ENCODE measurements around the gene HSPB6.

HSPB6 gene

GRCh38 chr19:35717665-35718344 is 39.0 kb downstream of the HSPB6 start, which contains the start of gene KMT2B:
Gene KMT2B (plus strand): TSS chr19:35718003. CDS start chr19:35718019, 16 bp downstream.
- DNase-seq (ENCODE audit: low read depth in 1 of 2, low spot score in 1 of 2), result peak; percentile 84 to 94
- no peak for TF ChIP-seq JUND (IDR thresholded peaks at IDR 0.05; ENCODE audit: low read depth)
- in situ Hi-C loops (cut with HindIII; ENCODE audit: low pct_unique_long_range_greater_than_20kb, low sequenced_read_pairs), result no loop called here

DNA sequence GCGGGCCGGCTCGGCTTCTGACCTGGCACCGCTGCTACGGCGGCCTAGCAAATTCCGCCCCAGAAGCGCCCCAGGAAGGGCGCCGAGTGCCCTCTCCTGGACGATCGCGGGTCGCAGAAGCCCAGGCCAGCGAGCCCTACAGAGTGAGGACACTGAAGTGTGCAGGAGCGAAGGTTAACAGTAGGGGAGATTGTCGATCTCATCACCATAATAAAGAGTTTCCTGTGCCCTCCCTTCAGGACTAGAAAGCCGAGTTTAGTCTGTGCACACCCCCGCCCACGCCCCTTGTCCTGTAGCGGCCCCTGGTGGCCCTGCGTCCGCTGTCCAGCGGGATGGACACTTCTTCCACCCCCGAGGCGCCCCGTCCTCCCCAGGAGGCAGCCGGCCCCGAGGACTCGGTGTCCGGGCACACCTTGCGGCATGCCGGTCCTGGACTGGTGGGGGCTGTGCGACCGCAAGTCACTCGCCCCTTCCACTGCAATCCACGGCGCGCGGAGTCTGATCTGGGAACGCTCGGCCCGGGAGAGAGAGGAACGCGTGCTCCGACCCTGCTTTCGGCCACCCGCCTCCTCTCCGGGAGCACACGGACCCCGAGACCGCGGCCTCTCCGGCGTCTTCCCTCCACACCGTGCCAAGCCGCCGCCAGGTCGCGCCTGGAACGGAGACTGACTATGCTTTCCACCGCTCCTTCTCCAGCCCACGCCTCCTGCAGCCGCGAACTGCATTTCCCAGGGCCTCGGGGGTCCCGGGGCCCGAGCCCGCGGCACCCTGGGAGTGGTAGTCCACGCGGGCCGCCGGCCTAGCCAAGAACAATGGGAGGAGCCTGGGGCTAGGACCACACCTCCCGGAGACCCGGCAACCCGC is 39.8 kb downstream of the HSPB6 start:
- no peak for TF ChIP-seq JUND (IDR thresholded peaks at IDR 0.05; ENCODE audit: low read depth)
- DNase-seq (ENCODE audit: low read depth in 1 of 2, low spot score in 1 of 2), result peak; percentile 84 to 95
- in situ Hi-C loops (cut with HindIII; ENCODE audit: low pct_unique_long_range_greater_than_20kb, low sequenced_read_pairs), result no loop called here

GRCh38 chr19:35715981-35716800 is 40.6 kb downstream of the HSPB6 start:
- in situ Hi-C loops (cut with HindIII; ENCODE audit: low pct_unique_long_range_greater_than_20kb, low sequenced_read_pairs), result no loop called here
- no peak for DNase-seq (ENCODE audit: low read depth in 1 of 2, low spot score in 1 of 2)
- TF ChIP-seq JUND (IDR thresholded peaks at IDR 0.05; ENCODE audit: low read depth), result no peak

DNA sequence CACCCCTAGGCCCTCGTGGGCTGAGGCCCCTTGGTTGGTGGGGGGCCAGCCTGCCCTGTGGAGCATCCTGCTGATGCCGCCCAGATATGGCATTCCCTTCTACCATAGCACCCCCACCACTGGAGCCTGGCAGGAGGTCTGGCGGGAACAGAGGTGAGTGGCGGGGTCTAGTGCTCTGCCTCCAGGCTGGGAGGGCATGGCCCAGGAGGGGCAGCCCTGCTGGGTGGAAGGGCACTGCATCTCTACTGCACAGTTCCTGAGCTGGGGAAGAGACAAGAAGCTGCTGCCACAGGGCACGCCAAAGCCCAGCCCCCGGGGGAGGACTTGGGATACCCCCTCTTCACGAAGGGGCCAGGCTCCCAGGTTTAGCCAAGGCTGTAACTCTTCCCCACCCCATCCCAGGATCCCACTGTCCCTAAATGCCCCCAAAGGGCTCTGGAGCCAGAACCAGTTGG is 41.4 kb downstream of the HSPB6 start:
- in situ Hi-C loops (cut with HindIII; ENCODE audit: low pct_unique_long_range_greater_than_20kb, low sequenced_read_pairs), result no loop called here
- no peak for TF ChIP-seq JUND (IDR thresholded peaks at IDR 0.05; ENCODE audit: low read depth)
- DNase-seq (ENCODE audit: low read depth in 1 of 2, low spot score in 1 of 2), result no peak

- DNase-seq (ENCODE audit: low read depth in 1 of 2, low spot score in 1 of 2), result no peak
- in situ Hi-C loops (cut with HindIII; ENCODE audit: low pct_unique_long_range_greater_than_20kb, low sequenced_read_pairs), result no loop called here
- no peak for TF ChIP-seq JUND (IDR thresholded peaks at IDR 0.05; ENCODE audit: low read depth)
Observed at GRCh38 chr19:35714601-35715354, 42.1 kb downstream of the HSPB6 start.

DNA sequence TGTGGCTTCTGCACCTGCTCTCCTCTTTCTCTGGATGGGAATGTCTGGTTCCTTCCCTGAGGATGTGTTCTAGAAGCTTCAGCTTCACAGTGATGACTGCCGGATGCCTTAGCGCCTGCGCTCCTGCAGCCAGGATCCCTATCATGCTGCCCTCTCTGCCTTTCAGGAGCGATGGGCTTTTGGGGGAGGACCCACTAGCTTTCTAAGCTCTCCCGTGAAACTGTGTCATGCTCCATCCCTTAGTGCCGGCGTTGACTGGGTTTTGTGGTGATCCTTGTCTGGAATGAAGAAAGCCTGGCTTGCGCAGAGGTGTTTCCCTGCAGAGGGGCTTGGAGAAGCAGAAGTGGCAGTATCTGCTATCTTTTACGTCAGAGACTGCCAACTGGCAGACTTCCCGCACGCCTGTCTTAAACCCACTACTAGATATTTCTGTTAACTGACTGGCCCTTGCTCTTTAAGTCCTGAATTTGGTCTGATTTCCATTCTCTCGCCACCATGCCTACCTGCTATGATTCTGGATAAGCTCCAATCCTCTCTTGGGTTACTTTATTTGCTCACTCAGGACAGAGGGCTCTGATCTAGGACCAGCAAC is 42.8 kb downstream of the HSPB6 start:
- no peak for TF ChIP-seq JUND (IDR thresholded peaks at IDR 0.05; ENCODE audit: low read depth)
- DNase-seq (ENCODE audit: low read depth in 1 of 2, low spot score in 1 of 2), result no peak
- in situ Hi-C loops (cut with HindIII; ENCODE audit: low pct_unique_long_range_greater_than_20kb, low sequenced_read_pairs), result no loop called here

DNA sequence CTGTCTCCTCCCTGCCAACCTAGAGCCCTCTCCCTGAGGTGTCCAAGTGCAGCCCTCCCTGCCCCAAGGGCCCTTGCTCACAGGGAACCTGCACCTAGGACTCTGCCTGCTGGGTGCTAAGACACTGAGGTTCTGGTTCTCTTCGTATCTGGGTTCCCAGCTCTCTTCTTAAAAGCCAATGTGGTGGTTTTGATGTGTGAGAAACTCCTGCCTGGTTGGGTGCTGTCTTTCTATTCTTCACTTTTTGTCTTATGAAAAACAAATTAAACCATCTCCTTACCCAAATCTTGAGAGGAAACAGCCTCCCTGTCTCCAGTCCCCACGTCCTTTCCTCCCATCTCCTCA is 43.4 kb downstream of the HSPB6 start:
- no peak for DNase-seq (ENCODE audit: low read depth in 1 of 2, low spot score in 1 of 2)
- no peak for TF ChIP-seq JUND (IDR thresholded peaks at IDR 0.05; ENCODE audit: low read depth)
- in situ Hi-C loops (cut with HindIII; ENCODE audit: low pct_unique_long_range_greater_than_20kb, low sequenced_read_pairs), result no loop called here

- no peak for TF ChIP-seq JUND (IDR thresholded peaks at IDR 0.05; ENCODE audit: low read depth)
- in situ Hi-C loops (cut with HindIII; ENCODE audit: low pct_unique_long_range_greater_than_20kb, low sequenced_read_pairs), result no loop called here
- no peak for DNase-seq (ENCODE audit: low read depth in 1 of 2, low spot score in 1 of 2)
Observed at GRCh38 chr19:35712567-35713505, 44.0 kb downstream of the HSPB6 start.

DNA sequence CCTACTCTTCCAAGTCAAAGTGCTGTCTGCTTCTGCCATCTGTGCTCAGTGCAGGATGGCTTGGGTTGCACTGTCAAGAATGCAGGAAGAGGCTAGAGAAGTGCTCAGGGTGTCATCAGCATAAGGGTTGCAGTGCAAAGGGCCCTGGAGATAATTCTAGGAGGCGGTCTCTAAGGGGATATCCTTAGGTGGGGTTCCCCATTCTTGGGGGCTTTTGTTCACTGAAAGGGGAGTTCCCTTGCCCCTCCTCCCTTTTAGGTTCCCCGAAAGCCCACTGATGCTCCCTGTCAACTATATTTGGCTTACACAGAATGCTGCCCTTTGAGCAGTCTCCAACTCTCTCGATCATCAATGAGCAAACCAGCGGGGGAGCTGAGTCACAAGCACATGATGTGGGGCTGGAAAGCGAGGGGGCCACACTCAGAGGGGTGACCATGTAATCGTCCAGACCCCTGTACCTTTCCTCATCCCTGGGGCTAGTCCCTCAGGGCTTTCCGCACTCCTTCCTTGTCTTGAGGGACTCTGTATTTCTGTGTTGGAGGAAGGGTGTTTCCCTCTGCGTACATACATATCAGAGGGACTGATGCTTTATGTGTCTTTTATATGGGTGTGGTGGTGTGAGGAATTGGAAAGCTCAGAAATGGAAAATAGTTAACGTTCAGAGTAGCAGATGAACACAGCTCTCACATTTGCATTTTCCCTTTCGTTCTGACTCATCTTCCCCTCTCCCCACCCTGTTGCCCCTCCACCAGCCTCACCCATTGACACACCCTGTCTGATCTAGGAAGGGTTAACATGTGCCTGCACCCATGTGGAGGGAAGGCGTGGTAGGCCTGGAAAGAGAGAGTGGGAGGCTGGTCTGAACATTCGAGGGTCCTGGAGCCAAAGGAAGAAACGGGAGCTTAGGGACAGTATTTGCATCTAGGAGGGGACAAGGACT is 45.8 kb downstream of the HSPB6 start:
- TF ChIP-seq JUND (IDR thresholded peaks at IDR 0.05; ENCODE audit: low read depth), result no peak
- in situ Hi-C loops (cut with HindIII; ENCODE audit: low pct_unique_long_range_greater_than_20kb, low sequenced_read_pairs), result no loop called here
- no peak for DNase-seq (ENCODE audit: low read depth in 1 of 2, low spot score in 1 of 2)

GRCh38 chr19:35708391-35708790 is 48.4 kb downstream of the HSPB6 start:
- DNase-seq (ENCODE audit: low read depth in 1 of 2, low spot score in 1 of 2), result peak in 1 of 2 experiments; percentile 50
- in situ Hi-C loops (cut with HindIII; ENCODE audit: low pct_unique_long_range_greater_than_20kb, low sequenced_read_pairs), result no loop called here
- TF ChIP-seq JUND (IDR thresholded peaks at IDR 0.05; ENCODE audit: low read depth), result no peak
